GM19239 (cell line): ENCODE data around the gene SOCS7.
"Not testable (repeated sequence)": the region's sequence is repeated elsewhere in the genome, so short reads cannot be mapped to it uniquely, and the experiment has no call there.

Experiments
- DNase-seq: peaks from one replicate; pipeline ENCODE4 v3.0.0; 2011; ENCODE audit warnings: low spot score; ENCODE audit not compliant: insufficient read length
- FAIRE-seq: peaks from 2 replicates; lab custom pipeline; 2011; peaks lifted over from hg19 to GRCh38; lab: Jason Lieb, UNC

Gene SOCS7

DNA sequence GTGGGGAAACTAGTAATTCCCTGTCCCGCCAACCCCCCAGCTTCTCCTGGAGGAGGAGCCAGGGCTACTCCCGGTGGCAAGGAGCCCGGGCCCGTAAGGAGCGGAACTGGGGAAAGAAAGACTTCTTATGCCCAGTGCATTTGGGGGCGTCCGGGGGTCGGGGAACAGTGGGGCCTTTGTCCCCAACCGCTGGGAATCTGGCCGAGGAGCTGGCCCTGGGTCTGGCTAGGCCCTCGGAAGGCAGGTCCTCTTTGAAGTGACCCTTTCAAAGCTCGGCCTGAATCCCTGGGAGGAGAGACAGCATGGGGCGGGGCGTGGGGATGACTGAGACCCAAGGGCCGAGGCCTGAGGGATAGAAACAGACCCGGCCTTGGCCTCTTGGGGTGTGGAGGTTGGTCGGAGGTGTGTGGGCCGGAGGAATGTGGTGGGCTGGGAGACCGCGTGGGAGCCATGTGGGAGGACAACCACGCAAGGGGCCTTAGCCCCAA, 82.6 kb downstream of the SOCS7 start:
- DNase-seq (no peak), FAIRE-seq (no peak)

DNA sequence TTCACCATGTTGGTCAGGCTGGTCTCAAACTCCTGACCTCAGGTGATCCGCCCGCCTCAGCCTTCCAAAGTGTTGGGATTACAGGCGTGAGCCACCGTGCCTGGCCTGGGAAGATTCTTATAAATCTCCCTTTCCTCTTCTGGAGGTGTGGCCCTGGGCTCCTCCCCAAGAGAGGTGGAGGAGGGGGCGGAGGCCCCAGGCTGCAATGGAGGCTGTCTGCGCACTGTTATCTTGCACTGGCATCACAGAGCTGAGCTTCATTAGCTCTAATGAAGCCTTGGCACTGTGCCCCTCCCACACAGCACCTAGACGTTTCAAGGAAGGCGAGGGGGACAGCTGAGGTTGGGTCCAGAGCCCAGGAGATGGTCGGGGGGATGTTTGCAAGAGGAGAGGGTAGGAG, 84.2 kb downstream of the SOCS7 start:
- DNase-seq (no peak), FAIRE-seq (no peak)

DNA sequence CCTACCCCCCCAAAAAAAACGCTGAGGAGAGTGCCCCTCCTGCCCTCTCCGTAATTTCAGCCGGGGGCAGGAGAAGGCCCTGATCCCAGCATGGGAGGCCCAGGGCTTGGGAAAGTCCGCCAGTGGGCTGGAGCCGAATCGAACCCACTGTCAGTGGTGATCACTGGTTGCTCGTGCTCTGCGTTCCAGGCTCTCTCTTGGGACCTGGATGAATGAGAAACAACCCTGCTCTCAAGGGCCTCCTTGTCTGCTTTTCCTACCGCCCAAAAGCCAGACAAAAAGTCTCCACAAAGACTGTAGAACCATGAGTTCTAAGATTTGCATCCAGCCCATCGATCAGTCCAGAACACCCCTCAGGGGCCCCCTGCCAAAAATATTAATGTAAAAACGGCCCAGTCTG, 84.7 kb downstream of the SOCS7 start:
- FAIRE-seq (no peak), DNase-seq (no peak)

DNA sequence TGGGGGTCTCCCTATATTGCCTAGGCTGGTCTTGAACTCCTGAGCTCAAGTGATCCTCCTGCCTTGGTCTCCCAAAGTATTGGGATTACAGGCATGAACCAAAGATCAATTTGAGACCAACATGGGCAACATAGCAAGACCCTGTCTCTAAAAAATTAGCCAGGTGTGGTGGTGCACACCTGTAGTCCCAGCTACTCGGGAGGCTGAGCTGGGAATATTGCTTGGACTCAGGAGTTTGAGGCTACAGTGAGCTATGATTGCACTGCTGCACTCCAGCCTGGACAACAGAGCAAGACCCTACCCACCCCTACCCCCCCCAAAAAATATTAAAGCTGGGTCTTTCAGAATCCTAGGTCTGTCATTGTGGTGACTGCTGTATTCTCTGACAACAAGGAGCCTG, 85.7 kb downstream of the SOCS7 start:
- not testable (repeated sequence) for DNase-seq, FAIRE-seq

DNA sequence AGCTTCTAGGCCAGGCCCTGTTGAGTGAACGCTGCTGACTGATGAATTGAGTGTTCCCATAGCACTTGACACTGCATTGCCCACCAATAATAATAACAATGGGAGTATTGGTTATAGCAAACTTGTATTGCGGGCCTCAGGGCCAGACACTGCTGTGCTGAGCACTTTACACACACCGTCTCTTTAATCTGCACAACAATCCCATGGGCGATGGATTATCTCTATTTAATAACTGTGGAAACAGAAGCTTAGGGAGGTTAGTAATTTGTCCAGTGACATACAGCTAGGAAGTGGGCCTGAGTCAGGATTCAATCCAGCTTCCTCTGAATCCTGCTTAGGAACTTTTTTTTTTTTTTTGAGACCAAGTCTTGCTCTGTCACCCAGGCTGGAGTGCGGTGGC, 87.8 kb downstream of the SOCS7 start:
- DNase-seq (no peak), FAIRE-seq (no peak)

DNA sequence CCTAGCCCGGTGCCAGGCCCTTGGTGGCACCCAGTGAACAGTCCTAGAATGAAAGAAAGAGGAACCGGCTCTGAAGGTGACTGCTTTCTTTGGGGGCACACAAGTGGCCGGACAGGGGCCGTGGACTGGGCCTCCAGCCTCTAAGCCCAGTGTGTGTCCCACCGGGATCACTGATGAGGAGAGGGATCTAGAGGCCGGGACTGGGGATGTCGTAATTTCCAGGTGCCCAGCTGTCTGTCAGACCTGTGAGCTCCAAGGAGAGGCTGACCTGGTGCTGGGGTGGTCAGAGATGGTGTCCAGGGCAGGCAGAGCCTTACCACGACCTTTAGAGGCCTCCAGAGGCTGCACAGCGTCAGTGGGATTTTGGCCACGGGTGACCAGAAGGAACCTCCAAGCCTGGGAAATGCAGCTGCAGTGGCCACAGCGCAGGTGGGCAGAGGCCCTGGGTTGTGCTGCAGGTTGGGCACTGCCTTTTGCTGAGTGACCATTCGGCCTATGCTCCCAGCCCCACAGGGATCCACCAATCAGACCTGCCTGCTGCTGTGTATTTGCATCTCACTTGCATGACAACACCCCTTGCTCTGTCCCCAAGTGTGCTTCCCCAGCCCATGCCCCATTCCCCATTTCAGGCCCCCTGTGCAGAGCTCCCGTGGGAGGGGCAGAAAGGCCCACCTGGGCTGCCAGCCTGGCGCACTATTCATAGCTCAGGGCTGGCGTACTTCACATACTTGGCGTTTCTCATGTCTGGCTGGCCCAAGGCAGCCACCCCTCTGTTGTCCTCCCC, 89.2 kb downstream of the SOCS7 start:
- no peak for DNase-seq

DNA sequence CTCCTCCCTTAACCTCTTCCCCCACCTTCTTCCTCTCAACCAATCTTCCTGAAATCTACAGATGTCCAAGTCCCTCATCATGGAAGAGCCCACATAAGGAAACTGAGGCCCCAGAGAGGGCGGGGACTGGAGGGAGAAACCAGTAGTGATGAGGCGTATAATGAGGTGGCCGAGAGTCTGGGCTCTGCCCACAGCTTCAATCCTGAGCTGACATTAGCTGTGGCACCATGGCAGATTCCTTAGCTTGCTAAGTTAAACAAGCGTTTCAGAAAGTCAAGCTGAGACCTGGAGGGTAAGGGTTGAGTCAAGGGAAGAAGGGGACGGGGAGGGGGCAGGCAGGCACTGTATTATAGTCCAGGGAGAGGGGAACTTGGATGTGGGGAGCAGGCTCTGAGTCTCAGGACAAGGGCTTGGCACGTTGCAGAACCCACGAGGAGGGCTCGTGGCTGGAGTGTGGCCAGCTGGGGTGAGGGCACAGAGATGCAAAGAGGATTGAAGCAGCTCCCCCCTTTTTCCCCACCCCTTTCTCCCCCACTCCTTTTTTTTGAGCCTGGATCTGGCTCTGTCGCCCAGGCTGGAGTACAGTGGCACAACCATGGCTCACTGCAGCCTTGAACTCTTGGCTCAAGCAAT, 89.9 kb downstream of the SOCS7 start:
- FAIRE-seq: no peak
- no peak for DNase-seq

More for the DNA sequence above, 89.2 kb downstream of the SOCS7 start:
- no peak for FAIRE-seq

DNA sequence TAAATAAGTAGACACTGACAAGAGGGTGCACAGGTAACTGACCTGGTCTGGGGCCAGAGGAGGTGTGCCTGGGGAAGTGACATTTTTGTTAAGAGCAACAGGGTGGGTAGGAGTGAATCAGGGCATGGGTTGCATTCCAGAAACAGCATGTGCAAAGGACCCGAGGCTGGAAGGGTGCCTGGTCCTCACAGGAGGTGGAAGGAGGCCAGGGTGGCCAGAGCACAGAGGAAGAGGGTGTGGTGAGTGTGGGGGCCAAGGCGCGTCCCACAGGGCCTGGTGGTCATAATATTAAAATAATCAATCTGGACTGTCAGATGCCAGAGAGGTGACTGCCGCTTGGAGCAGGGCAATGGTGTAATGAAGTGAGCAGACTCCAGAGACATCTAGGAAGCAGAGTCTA, 90.9 kb downstream of the SOCS7 start:
- no peak for FAIRE-seq
- no peak for DNase-seq

DNA sequence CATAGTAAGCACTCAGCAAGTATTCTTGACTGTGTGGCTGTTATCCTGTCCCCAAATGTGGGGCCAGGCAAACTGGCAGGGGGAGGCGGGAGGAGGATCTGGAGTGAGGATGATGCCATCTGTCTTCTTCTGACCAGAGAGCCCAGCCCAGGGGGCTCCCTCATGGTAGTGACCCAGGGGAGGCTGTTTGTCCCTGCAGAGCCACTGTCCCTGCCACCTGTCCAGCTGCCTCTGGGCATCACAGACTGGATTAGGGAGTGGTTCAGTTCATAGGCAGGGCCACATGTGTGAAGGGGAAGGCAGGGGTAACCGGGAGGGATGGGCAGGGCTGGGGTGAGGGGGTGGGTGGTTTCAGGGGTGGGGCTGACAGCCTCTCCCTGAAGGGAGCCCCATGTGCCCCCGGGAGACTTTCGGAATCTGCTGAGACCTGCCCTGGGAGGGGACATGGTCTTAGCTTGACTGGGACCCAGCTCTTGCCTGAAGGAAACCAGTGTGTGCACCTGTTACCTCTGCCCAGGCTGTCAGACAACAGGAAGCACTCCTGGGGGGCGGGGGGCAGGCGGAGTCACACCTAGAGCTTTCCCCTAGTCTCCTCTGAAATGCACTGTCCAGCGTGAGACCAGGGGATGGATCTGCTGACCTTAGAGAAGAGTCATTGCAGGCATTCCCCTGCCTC, 91.8 kb downstream of the SOCS7 start:
- FAIRE-seq: no peak

DNA sequence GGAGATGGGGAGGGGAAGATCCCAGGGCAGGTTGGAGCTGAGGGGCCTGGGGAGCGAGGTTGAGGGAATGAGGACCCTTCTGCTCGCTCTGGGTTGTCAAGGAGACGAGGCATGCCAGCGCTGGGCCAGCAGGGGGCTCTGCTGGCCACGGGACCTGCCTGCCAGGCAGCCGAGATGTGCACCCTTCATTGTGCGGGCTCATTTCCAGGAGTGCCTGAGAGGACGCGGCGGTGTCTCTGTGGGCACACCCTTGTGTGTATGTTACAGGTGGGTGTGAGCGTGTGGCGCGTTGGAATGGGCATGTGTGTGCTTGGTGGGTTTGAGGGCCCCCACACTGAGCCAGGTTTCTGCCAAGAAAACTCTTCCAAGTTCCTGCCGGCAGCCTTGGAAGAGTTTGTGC, 92.5 kb downstream of the SOCS7 start:
- no peak for FAIRE-seq
- DNase-seq: no peak

More for the DNA sequence above, 91.8 kb downstream of the SOCS7 start:
- no peak for DNase-seq

DNA sequence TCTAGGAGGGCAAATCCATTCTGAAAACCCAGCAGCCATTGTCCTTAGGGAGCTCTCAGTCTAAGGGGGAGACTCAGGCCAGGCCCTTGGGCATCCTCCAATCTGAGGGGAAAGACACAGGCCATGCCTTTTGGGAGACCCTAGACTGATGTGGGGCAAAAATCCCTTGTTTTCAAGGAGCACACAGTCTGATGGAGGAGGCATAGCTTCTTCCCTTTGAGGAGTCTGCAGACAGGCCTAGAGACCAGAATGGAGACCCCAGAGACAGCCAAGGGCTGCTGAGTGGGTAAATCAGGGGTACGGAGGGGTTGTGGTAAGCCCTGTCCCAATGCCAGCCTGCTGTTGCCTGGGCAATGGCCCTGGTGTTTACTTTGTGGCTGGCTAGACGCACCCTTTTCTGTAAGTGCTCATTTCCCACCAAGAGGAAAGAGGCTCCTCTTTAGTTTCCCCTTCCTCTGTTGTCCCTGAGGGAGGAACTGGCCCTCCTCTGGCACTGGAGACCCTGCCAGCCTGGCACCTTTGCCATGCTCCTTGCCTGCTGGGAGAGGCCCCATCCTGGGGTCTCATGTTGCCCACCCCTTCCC, 96.0 kb downstream of the SOCS7 start:
- DNase-seq (no peak), FAIRE-seq (no peak)

DNA sequence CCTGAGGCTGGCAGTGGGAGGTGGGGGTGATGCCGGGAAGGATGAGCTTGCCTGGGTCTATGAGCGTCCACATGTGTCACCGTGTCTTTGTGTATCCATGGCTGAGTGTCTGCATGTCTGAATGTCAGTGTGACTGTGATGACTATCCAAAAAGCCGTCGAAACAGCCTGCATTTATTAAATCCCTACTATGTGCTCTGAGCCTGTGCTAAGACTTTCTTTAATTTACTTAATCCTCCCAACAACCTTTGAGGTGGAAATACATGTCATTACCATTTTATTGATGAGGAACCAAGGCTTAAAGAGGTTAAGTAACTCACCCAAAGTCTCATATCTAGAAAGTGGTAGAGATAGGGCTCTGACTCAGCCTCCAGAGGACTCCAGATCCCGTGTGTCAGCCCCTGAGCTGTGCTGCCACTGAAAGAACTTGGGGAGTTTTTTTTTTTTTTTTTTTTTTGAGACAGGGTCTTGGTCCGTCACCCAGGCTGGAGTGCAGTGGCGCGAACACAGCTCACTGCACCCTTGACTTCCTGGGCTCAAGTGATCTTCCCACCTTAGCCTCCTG, 96.6 kb downstream of the SOCS7 start:
- FAIRE-seq: no peak
- no peak for DNase-seq

DNA sequence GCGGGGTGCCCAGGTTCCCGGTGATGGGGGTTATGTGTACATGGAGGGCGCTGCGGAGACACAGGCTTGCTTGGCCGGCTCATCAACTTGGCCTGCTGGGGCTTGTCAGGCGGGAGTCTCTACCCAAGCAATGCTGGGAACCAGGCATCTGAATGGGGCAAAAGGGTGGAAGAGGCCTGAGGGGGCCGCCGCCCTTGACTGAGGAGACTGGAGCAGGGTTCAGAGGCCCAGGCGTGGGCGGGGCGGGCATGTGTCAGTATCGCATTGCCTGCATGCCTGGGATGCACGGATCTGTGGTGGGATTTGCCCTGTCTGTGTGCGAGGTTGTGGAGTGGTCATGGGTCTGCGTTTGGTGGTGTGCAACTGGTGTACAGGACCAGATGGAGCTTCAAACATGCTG, 97.7 kb downstream of the SOCS7 start:
- FAIRE-seq: no peak
- no peak for DNase-seq

DNA sequence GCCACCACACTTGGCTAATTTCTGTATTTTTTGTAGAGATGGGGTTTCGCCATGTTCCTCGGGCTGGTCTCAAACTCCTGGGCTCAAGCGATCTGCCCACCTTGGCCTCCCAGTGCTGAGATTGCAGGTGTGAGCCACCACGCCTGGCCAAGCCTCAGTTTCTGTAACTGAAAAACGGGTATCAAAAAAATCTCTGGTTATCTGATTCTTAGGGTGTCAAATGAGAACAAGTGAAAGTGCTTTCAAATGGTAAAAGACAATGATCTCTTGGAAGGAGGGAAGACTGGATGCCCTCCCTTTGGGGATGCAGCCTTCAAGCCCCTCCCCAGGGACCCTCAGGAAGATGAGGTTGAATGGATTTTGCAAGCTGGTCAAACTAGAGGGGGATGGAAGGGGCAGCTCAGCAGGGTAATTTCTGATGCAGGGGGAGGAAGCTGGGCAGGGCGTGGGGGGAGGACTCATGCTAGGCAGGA, 98.9 kb downstream of the SOCS7 start:
- FAIRE-seq (no peak), DNase-seq (no peak)

DNA sequence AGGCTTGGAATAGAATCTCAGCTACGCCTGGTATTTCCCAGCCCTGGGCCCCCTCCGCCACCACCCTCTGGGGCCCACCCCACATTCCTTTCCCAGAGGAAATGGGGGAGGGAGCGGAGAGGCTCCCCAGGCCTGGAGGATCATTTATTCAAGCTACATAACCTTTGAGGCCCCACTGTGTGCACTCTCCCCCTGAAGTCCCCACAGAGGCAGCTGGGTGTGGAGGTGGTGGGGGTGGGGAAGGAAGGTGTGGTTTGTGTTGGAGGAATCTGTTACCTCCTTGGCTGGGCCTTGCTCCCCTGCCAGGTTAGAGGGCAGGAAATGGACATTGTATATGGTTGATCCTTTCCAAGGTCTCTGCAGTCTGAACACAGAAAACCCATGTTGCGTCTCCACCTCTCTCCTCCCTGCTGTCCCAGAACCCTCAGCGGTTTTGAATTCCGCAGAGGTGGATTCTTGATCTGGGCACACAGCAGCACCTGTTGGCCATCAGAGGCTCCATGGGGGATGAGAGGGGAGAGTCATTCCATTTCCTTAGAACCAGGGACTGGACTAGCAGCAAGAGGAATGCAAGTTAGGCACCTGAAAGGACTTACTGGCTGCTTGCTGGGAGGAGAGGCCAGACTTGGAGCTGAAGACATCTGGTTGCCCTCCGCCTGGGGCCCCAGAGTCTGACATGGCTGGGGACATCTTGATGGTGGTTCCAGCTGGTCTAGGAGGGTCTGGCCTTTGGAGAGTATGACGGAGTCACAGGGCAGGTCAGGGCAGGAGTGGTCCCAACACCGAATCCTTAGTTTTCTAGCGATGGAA, 99.6 kb downstream of the SOCS7 start:
- FAIRE-seq (no peak), DNase-seq (no peak)

DNA sequence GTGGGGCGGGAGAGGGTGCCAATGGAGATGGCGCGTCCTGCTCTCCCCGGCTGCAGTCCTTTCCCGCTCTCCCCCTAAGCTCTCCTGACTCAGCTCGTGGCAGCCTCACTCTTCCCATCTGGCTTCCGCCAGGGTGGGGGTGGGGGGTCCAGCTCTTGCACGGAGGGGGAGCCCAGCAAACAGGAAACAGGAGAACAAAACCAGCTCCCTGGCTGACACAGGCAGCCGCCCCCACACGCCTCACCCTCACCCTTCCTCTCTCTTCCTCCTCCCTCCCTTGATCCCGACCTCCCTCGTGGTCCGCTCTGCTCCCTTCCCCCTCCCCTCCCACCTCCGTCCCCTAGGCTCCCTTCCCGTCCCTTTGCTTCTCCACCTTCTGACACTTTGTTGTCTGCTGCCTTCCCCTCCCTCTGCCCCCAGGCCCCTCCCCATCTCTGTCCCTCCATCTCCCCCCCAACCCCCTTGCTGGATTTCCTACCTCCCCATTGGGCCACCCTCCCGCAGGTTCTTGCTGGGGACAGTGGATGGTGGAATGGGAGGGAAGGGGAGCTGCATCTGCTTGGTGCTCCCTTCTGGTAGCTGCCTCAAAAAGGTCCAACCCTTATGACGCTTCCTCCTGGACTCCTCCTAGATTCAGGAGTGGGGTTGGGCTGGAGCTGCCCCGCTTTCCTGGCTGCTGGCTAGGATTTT, 100.3 kb downstream of the SOCS7 start:
- DNase-seq (no peak), FAIRE-seq (no peak)

DNA sequence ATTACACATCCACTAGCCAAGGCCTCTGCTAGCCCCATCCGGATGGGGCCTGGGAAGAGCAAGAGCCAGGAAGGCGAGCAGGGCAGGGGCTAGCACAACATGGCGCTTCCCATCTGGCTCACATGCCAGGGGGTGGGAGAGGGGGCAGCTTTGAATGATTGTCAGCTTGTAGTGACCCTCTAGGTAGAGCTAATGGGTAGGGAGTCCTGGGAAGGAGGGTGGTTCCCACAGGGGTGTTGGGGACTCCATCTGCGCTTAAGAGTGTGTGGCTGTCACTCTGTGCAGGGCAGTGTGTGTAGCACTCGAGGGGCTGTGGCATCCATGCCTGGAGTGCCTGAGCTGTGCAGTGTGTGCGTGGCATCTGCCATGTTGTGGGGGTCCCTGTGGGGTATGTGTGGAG, 101.1 kb downstream of the SOCS7 start:
- no peak for DNase-seq
- no peak for FAIRE-seq

DNA sequence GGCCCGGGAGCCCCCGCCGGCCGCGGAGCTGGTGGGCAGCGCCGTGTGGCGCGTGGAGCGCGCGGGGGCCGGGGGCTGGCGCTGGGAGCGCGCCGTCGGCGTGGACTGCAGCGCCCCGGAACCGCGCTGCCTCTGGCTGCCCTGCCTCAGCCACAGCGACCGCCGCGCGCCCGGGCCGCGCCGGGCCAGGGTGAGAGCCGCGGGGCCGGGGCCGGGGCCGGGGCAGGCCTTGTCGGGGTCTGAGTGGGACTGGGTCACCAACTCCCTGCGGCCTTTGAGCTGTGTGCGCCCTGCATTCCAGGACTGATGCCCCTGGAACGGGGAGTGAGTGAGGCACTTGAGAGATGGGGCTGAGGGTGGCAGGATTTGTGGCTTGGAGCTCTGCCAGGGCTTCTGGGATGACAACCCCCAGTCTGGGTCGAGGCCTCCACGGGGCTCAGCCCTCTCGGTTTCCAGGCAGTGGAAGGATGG, 102.3 kb downstream of the SOCS7 start:
- no peak for FAIRE-seq
- DNase-seq: no peak

DNA sequence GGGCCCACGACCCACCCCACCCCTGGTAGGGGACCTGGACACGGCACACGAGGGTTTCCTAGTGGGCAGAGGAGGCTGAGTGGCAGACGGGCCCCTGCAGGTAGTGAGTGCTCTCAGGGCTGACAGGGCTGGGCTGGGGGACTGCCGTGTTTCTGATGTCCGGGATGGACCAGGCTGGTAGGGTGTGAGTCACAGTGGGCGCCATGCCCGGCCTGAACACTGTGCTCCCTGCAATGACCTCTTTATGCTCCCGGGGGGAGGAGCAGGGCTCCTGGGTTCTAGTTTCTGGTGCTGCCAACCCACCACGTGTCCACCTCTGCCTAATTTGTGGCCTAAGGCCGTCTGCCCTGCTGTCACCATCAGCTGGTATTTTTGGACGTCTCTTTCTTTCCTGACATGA, 102.9 kb downstream of the SOCS7 start:
- no peak for FAIRE-seq
- DNase-seq: no peak
